Endothelial cell of umbilical vein (primary cell): Measurements from ENCODE around the gene EFS. TPM values are rescaled to one million over a fixed set of nuclear protein-coding genes. Genes with fewer than 3 reads are reported as not detected.

Experiments
- BruUV-seq: library from RNA; stranded (reverse); fragments of 400-500 nt; replicated peaks from 2 replicates; lab custom pipeline; 2021; lab: Mats Ljungman, UMichigan
- CTCF ChIA-PET: fragments of 300-600, 350-600 bp; sonication (Branson Sonifier 250); formaldehyde crosslinking; loops from one replicate; lab custom pipeline; 2021; ENCODE audit warnings: antibody characterized with exemption, inconsistent platforms; lab: Charles Lee
- POLR2A ChIA-PET: fragments of 300-600, 350-600 bp; sonication (Branson Sonifier 250); formaldehyde crosslinking; loops from one replicate; lab custom pipeline; 2021; ENCODE audit warnings: antibody characterized with exemption, inconsistent platforms; lab: Charles Lee
- DNase-seq: peaks from one replicate; pipeline ENCODE4 v3.0.0-alpha.2; 2011; ENCODE audit warnings: low read depth, low spot score
- FAIRE-seq: peaks from 2 replicates; lab custom pipeline; 2011; peaks lifted over from hg19 to GRCh38; lab: Jason Lieb, UNC
- H2AFZ ChIP-seq: 2 replicates; pipeline ENCODE4 v1.6.0; 2012; ENCODE audit warnings: low read depth, low read length, control low read depth, inconsistent platforms
- H3K27ac ChIP-seq: 2 replicates; pipeline ENCODE4 v1.5.1; 2011; ENCODE audit warnings: low read depth, mild to moderate bottlenecking, control low read depth, low read length, moderate library complexity; ENCODE audit not compliant: insufficient read depth
- H3K27me3 ChIP-seq, 2 experiments: 2 replicates each; pipeline versions ENCODE4 v1.6.0 to v1.6.1; 2011; ENCODE audit warnings: low read length in 2 of 2, mixed read lengths in 1 of 2; ENCODE audit not compliant: control insufficient read depth in 2 of 2, insufficient read depth in 2 of 2
- H3K36me3 ChIP-seq, 2 experiments: 2 replicates in 1 of 2; 3 replicates in 1 of 2; pipeline ENCODE4 v1.5.1; 2011; ENCODE audit warnings: low read length in 2 of 2, mild to moderate bottlenecking in 1 of 2, moderate library complexity in 1 of 2; ENCODE audit not compliant: control insufficient read depth in 2 of 2, insufficient read depth in 2 of 2; ENCODE audit errors: extremely low read depth in 1 of 2
- H3K4me1 ChIP-seq: 3 replicates; pipeline ENCODE4 v1.5.1; 2011; ENCODE audit warnings: mild to moderate bottlenecking, low read length; ENCODE audit not compliant: control insufficient read depth, insufficient read depth; ENCODE audit errors: extremely low read depth
- H3K4me2 ChIP-seq: 2 replicates; pipeline ENCODE4 v1.6.1; 2011; ENCODE audit warnings: low read length, control low read depth, mixed read lengths; ENCODE audit not compliant: insufficient read depth
- H3K4me3 ChIP-seq, 3 experiments: fragments of 200-600 bp in 1 of 3; sonication (generic), shearing (Covaris generic) in 1 of 3; replicated peaks in 1 of 3; 2 replicates each; pipeline ENCODE4 v1.5.1; 2011 to 2016; ENCODE audit warnings: control low read depth in 3 of 3, low read length in 3 of 3, mild to moderate bottlenecking in 2 of 3, inconsistent platforms in 1 of 3, low read depth in 1 of 3, moderate library complexity in 1 of 3; ENCODE audit not compliant: insufficient read depth in 1 of 3
- H3K79me2 ChIP-seq: 2 replicates; pipeline ENCODE4 v1.6.0; 2012; ENCODE audit warnings: low read length, inconsistent platforms; ENCODE audit not compliant: control insufficient read depth, insufficient read depth
- H3K9ac ChIP-seq: replicated peaks from 2 replicates; pipeline ENCODE3; 2011; ENCODE audit warnings: low read length, control low read depth; ENCODE audit not compliant: insufficient read depth; ENCODE audit errors: extremely low read depth
- H3K9me1 ChIP-seq: replicated peaks from 3 replicates; pipeline ENCODE4 v1.6.0; 2011; ENCODE audit warnings: mild to moderate bottlenecking, low read length; ENCODE audit not compliant: control insufficient read depth, insufficient read depth; ENCODE audit errors: extremely low read depth
- H3K9me3 ChIP-seq: replicated peaks from 2 replicates; pipeline ENCODE4 v1.5.1; 2012; ENCODE audit warnings: low read length, inconsistent platforms; ENCODE audit not compliant: control insufficient read depth, insufficient read depth
- H4K20me1 ChIP-seq: replicated peaks from 2 replicates; pipeline ENCODE3; 2011; ENCODE audit warnings: mild to moderate bottlenecking, low read length; ENCODE audit not compliant: control insufficient read depth, insufficient read depth; ENCODE audit errors: extremely low read depth
- CTCF ChIP-seq, 2 donors: IDR thresholded peaks; 1 replicate in 1 of 2; 2 replicates in 1 of 2; pipeline ENCODE4 v1.5.1; 2011; ENCODE audit warnings: low read length in 2 of 2, mild to moderate bottlenecking in 2 of 2, moderate library complexity in 2 of 2, control low read depth in 1 of 2, inconsistent platforms in 1 of 2, low read depth in 1 of 2; ENCODE audit not compliant: insufficient read depth in 1 of 2; ENCODE audit errors: extremely low read depth in 1 of 2
- EZH2 ChIP-seq: IDR thresholded peaks from 2 replicates; pipeline ENCODE4 v1.6.1; 2012; ENCODE audit warnings: borderline replicate concordance, low read depth, mild to moderate bottlenecking, moderate library complexity, low read length, inconsistent platforms; ENCODE audit not compliant: severe bottlenecking
- FOS ChIP-seq: IDR thresholded peaks from 2 replicates; pipeline ENCODE4 v1.6.1; 2011; ENCODE audit warnings: mild to moderate bottlenecking, low read length, moderate library complexity, borderline replicate concordance; ENCODE audit not compliant: insufficient read depth
- GATA2 ChIP-seq: IDR thresholded peaks from 2 replicates; pipeline ENCODE4 v1.7.0; 2011; ENCODE audit warnings: low read depth, mild to moderate bottlenecking, moderate library complexity, mixed read lengths, low read length; ENCODE audit not compliant: insufficient read length, insufficient read depth
- JUN ChIP-seq: IDR thresholded peaks from 2 replicates; pipeline ENCODE4 v1.6.1; 2011; ENCODE audit warnings: borderline replicate concordance, low read depth; ENCODE audit not compliant: insufficient read length, insufficient read depth
- MAX ChIP-seq: IDR thresholded peaks from 2 replicates; pipeline ENCODE4 v1.6.1; 2011; ENCODE audit not compliant: insufficient read depth, insufficient read length
- MYC ChIP-seq: IDR thresholded peaks from one replicate; pipeline ENCODE4 v1.6.1; 2011; ENCODE audit warnings: mild to moderate bottlenecking, low read depth, low read length
- POLR2A ChIP-seq: IDR thresholded peaks from 2 replicates; pipeline ENCODE4 v1.6.1; 2012; ENCODE audit warnings: low read depth, mild to moderate bottlenecking, control low read depth, low read length
- POLR2AphosphoS5 ChIP-seq: IDR thresholded peaks from 2 replicates; pipeline ENCODE4 v1.6.1; 2012; ENCODE audit warnings: low read depth, mild to moderate bottlenecking, control low read depth, low read length, moderate library complexity; ENCODE audit not compliant: insufficient read depth
- dilution Hi-C: fragments of 300-500 bp; cut with MboI; formaldehyde crosslinking; loops from one replicate; pipeline ENCODE4 v1.15.0; 2019; ENCODE audit warnings: low sequenced_read_pairs; ENCODE audit not compliant: extremely low pct_ligation_motif_present
- intact Hi-C: fragments of 100-400 bp; cut with micrococcal nuclease; formaldehyde crosslinking; loops from one replicate; pipeline ENCODE4 v1.10.0; 2022
- polyA plus RNA-seq, 4 experiments: library from polyadenylated mRNA; depleted of rRNA in 3 of 4; stranded (reverse) in 3 of 4; unstranded in 1 of 4; fragments of >200 nt; gene quantifications; 2 replicates each; pipeline versions ENCODE4 v1.2.1 to v1.2.3, GENCODE V29; 2011 to 2012; ENCODE audit warnings: missing spikeins in 1 of 4
- total RNA-seq: library from RNA; stranded (reverse); gene quantifications from 2 replicates; pipeline ENCODE4 v1.2.3, GENCODE V29; 2021

Gene EFS
- total and polyA plus RNA-seq, 2 donors (not counting 3 experiments of a cell fraction or from before 2014, with no cell fraction given) = 0.03 to 0.13 TPM

- no peak overlapping the region for H2AFZ ChIP-seq
- H3K27me3 ChIP-seq = peaks cover 30 to 37% of the 10 kb centered on the region in 2 experiments
- no peak overlapping the region for H3K4me3 ChIP-seq
- no peaks in the 10 kb centered on the region for H3K9me1 ChIP-seq
- H3K36me3 ChIP-seq = no peaks in the 10 kb centered on the region
- TF ChIP-seq MYC (no peak), FOS (no peak), JUN (no peak), GATA2 (no peak), MAX (no peak), CTCF (IDR thresholded peaks at IDR 0.05; ENCODE audit: extremely low read depth in 1 of 2, insufficient read depth in 1 of 2, low read depth in 1 of 2, low read length in 2 of 2) (no peak), POLR2A (no peak), EZH2 (no peak), POLR2AphosphoS5 (no peak)
- H3K9ac ChIP-seq = no peak overlapping the region
- no peak overlapping the region for H3K4me2 ChIP-seq
- no peaks in the 10 kb centered on the region for H3K79me2 ChIP-seq
- no TSS peak for BruUV-seq
- H3K9me3 ChIP-seq = no peaks in the 10 kb centered on the region
- FAIRE-seq = no peak
- H3K27ac ChIP-seq = no peak overlapping the region
- intact Hi-C loops (no loop called here), dilution Hi-C loops (no loop called here)
- no peaks in the 10 kb centered on the region for H4K20me1 ChIP-seq
- H3K4me1 ChIP-seq = no peaks in the 10 kb centered on the region
- no peak for DNase-seq
- ChIA-PET CTCF (interaction anchor here (1.1 to 1.7 kb wide), 4 partner anchors 17 to 97 kb away, joined by 3 to 6 read pairs (median 4); no protein-coding TSS in a partner anchor), POLR2A (no interaction called here)
These were observed 2.8 kb downstream of the EFS start for GRCh38 chr14:23362200-23362599.
